ENCODE data around the gene SLCO4A1.

Gene SLCO4A1

GRCh38 chr20:62704341-62704948 lies 62.1 kb downstream of the SLCO4A1 start:
- no peak for DNase-seq

- no peak for DNase-seq
Measured at GRCh38 chr20:62705627-62706026, 63.3 kb downstream of the SLCO4A1 start.

- no peak for DNase-seq
Measured at GRCh38 chr20:62706344-62706743, 64.0 kb downstream of the SLCO4A1 start.

GRCh38 chr20:62706857-62707256 lies 64.6 kb downstream of the SLCO4A1 start:
- DNase-seq: no peak

- no peak for DNase-seq
Measured at GRCh38 chr20:62707276-62707920, 65.1 kb downstream of the SLCO4A1 start.

GRCh38 chr20:62707921-62708521 lies 65.7 kb downstream of the SLCO4A1 start:
- DNase-seq: peak; percentile 31

GRCh38 chr20:62708591-62709536 lies 66.6 kb downstream of the SLCO4A1 start, which contains the start of gene NTSR1:
Gene NTSR1 (plus strand): TSS chr20:62708836. CDS start chr20:62709208, 372 bp downstream.
- DNase-seq: no peak

- no peak for DNase-seq
Measured at GRCh38 chr20:62709537-62709905, 67.2 kb downstream of the SLCO4A1 start.

GRCh38 chr20:62710221-62710885 lies 68.0 kb downstream of the SLCO4A1 start:
- DNase-seq: no peak

- DNase-seq: peak; percentile 32
Measured at GRCh38 chr20:62710886-62711702, 68.8 kb downstream of the SLCO4A1 start.

- no peak for DNase-seq
Measured at GRCh38 chr20:62711703-62712101, 69.4 kb downstream of the SLCO4A1 start.

GRCh38 chr20:62712606-62713005 lies 70.3 kb downstream of the SLCO4A1 start:
- DNase-seq: no peak

- no peak for DNase-seq
Measured at GRCh38 chr20:62714006-62714405, 71.7 kb downstream of the SLCO4A1 start.

- no peak for DNase-seq
Measured at GRCh38 chr20:62714799-62715198, 72.5 kb downstream of the SLCO4A1 start.

GRCh38 chr20:62715201-62715600 lies 72.9 kb downstream of the SLCO4A1 start:
- DNase-seq: no peak

GRCh38 chr20:62716198-62716940 lies 74.1 kb downstream of the SLCO4A1 start:
- DNase-seq: peak; percentile 29

- DNase-seq: no peak
Measured at GRCh38 chr20:62716941-62717310, 74.6 kb downstream of the SLCO4A1 start.

- no peak for DNase-seq
Measured at GRCh38 chr20:62717933-62718332, 75.6 kb downstream of the SLCO4A1 start.

- DNase-seq: no peak
Measured at GRCh38 chr20:62718546-62718945, 76.2 kb downstream of the SLCO4A1 start.

- no peak for DNase-seq
Measured at GRCh38 chr20:62719250-62719935, 77.1 kb downstream of the SLCO4A1 start.

All from activated naive CD4-positive, alpha-beta T cell treated with anti-CD3 and anti-CD28 coated beads, Interleukin-2, amount 50 U/mL, for 16 hours (primary cell).